ENCODE data around the gene KCNG2. TPM values are rescaled to one million over a fixed set of nuclear protein-coding genes. Genes with fewer than 3 reads are reported as not detected.

KCNG2 gene
- total and polyA plus RNA-seq, 2 experiments from 2014 or later, result 0.15 TPM; not detected in 1

DNA sequence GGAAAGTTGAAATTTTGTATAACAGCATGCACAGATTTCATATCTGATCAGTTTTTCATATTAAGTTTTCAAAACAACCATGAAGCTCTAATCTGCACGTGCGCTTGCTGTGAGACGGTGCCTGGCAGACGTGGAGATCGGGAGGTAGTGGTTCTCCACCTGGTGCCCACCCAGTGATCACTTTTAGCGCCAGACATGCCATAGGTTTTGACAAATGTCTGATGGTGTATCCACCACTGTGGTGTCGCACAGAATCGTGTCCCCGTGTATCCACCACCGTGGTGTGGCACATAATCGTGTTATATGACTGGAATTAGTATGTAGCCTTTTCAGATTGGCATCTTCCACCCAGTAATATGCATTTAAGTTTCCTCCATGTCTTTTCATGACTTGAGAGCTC lies 40.9 kb upstream of the KCNG2 start:
- H3K36me3 ChIP-seq, result peaks cover 7% of the 10 kb centered on the region
- no peak for DNase-seq (ENCODE audit: low read depth in 1 of 2, low spot score in 1 of 2)
- peaks cover 3% of the 10 kb centered on the region for H3K9me3 ChIP-seq (ENCODE audit: low read depth)
- no peak overlapping the region for H3K27ac ChIP-seq
- H3K4me3 ChIP-seq, result no peak overlapping the region
- no peaks in the 10 kb centered on the region for H3K4me1 ChIP-seq (ENCODE audit: low read depth)
- TF ChIP-seq, protein P1, sequence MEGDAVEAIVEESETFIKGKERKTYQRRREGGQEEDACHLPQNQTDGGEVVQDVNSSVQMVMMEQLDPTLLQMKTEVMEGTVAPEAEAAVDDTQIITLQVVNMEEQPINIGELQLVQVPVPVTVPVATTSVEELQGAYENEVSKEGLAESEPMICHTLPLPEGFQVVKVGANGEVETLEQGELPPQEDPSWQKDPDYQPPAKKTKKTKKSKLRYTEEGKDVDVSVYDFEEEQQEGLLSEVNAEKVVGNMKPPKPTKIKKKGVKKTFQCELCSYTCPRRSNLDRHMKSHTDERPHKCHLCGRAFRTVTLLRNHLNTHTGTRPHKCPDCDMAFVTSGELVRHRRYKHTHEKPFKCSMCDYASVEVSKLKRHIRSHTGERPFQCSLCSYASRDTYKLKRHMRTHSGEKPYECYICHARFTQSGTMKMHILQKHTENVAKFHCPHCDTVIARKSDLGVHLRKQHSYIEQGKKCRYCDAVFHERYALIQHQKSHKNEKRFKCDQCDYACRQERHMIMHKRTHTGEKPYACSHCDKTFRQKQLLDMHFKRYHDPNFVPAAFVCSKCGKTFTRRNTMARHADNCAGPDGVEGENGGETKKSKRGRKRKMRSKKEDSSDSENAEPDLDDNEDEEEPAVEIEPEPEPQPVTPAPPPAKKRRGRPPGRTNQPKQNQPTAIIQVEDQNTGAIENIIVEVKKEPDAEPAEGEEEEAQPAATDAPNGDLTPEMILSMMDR (IDR thresholded peaks at IDR 0.05; ENCODE audit: low read depth, low read length), result no peak
- no peaks in the 10 kb centered on the region for H3K27me3 ChIP-seq

DNA sequence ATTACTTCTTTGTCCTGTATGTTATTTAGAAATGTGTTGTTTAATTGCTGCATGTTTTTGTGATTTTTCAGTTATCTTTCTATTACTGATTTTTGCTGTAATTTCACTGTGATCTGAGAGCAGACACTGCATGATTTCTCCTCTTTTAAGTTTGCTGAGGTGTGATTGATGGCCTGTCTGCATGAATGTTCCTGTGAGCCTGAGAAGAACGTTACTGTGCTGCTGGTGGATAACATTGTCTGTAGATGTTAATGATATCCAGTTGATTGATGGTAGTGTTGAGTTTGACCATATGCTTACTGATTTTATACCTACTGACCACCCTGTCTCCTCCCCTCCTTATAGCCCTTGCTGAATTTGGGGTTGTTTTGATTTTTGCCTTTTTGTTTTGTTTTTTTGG lies 37.4 kb upstream of the KCNG2 start:
- H3K4me1 ChIP-seq (ENCODE audit: low read depth), result no peaks in the 10 kb centered on the region
- H3K4me3 ChIP-seq, result no peak overlapping the region
- no peak for DNase-seq (ENCODE audit: low read depth in 1 of 2, low spot score in 1 of 2)
- H3K27me3 ChIP-seq, result no peaks in the 10 kb centered on the region
- TF ChIP-seq, protein P1 (IDR thresholded peaks at IDR 0.05; ENCODE audit: low read depth, low read length), result no peak
- no peak overlapping the region for H3K27ac ChIP-seq
- peaks cover 3% of the 10 kb centered on the region for H3K9me3 ChIP-seq (ENCODE audit: low read depth)
- H3K36me3 ChIP-seq, result no peaks in the 10 kb centered on the region

DNA sequence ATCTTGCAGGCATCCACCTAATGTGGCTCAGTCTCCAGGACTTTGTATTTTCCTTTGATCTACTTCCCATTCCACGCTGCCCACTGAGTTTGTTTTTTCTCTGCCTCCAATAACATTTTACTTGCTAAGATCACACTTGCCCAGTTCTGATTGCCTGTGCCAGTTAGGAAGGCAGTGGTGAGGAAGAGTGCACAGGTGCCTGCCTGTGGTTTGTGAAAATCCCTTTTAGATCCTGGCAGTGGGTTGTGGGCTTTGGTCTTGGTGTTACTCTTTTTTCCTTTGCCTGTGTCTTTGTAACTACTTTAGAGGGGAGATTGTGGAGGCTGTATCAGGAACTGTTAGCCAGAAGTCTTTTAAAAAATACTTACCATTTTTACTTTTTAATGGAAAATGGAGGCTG lies 36.9 kb upstream of the KCNG2 start:
- no peaks in the 10 kb centered on the region for H3K27me3 ChIP-seq
- no peak overlapping the region for H3K27ac ChIP-seq
- H3K36me3 ChIP-seq, result no peaks in the 10 kb centered on the region
- H3K4me1 ChIP-seq (ENCODE audit: low read depth), result no peaks in the 10 kb centered on the region
- DNase-seq (ENCODE audit: low read depth in 1 of 2, low spot score in 1 of 2), result no peak
- TF ChIP-seq, protein P1 (IDR thresholded peaks at IDR 0.05; ENCODE audit: low read depth, low read length), result no peak
- no peak overlapping the region for H3K4me3 ChIP-seq
- peaks cover 3% of the 10 kb centered on the region for H3K9me3 ChIP-seq (ENCODE audit: low read depth)

DNA sequence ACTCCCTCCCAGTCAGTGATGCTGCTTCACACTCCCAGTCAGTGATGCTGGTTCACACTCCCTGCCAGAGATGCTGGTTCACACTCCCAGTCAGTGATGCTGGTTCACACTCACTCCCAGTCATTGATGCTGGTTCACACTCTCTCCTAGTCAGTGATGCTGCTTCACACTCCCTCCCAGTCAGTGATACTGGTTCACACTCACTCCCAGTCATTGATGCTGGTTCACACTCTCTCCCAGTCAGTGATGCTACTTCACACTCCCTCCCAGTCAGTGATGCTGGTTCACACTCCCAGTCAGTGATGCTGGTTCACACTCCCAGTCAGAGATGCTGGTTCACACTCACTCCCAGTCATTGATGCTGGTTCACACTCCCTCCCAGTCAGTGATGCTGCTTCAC lies 34.3 kb upstream of the KCNG2 start:
- Histone ChIP-seq H3K27ac (no peak overlapping the region), H3K4me1 (ENCODE audit: low read depth) (no peaks in the 10 kb centered on the region), H3K27me3 (no peaks in the 10 kb centered on the region), H3K4me3 (no peak overlapping the region), H3K36me3 (no peaks in the 10 kb centered on the region), H3K9me3 (ENCODE audit: low read depth) (peaks cover 3% of the 10 kb centered on the region)
- TF ChIP-seq, protein P1 (IDR thresholded peaks at IDR 0.05; ENCODE audit: low read depth, low read length), result no peak
- DNase-seq (ENCODE audit: low read depth in 1 of 2, low spot score in 1 of 2), result no peak

DNA sequence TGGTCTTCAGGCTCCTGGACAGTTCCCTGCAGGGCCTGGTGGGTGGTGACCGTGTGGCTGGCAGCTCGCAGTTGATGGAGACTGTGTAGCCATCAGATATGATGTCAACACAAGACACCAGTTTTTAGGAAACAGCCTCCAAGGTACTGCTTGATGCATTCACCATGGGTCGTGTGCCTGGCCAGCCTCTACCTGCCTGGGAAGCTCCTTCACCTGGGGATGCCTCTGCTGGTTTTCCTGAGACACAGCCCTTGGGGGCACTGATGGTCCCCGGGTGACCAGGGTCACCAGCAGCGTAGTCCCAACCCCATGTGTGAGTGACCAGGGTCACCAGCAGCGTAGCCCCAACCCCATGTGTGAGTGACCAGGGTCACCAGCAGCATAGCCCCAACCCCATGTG lies 33.6 kb upstream of the KCNG2 start:
- no peak for DNase-seq (ENCODE audit: low read depth in 1 of 2, low spot score in 1 of 2)
- Histone ChIP-seq H3K27ac (no peak overlapping the region), H3K4me3 (no peak overlapping the region), H3K9me3 (ENCODE audit: low read depth) (peaks cover 3% of the 10 kb centered on the region), H3K27me3 (no peaks in the 10 kb centered on the region), H3K4me1 (ENCODE audit: low read depth) (no peaks in the 10 kb centered on the region), H3K36me3 (no peaks in the 10 kb centered on the region)
- TF ChIP-seq, protein P1 (IDR thresholded peaks at IDR 0.05; ENCODE audit: low read depth, low read length), result no peak
